GM10847 (cell line): ENCODE measurements around the gene HIC1.
A peak's percentile ranks its signal among the peaks of the same experiment; 100 is the strongest.

Experiments used
- POLR2A ChIP-seq: IDR thresholded peaks from 2 replicates; pipeline ENCODE4 v1.6.1; 2011; ENCODE audit not compliant: insufficient read length; ENCODE audit errors: extremely low read depth

HIC1 gene

DNA sequence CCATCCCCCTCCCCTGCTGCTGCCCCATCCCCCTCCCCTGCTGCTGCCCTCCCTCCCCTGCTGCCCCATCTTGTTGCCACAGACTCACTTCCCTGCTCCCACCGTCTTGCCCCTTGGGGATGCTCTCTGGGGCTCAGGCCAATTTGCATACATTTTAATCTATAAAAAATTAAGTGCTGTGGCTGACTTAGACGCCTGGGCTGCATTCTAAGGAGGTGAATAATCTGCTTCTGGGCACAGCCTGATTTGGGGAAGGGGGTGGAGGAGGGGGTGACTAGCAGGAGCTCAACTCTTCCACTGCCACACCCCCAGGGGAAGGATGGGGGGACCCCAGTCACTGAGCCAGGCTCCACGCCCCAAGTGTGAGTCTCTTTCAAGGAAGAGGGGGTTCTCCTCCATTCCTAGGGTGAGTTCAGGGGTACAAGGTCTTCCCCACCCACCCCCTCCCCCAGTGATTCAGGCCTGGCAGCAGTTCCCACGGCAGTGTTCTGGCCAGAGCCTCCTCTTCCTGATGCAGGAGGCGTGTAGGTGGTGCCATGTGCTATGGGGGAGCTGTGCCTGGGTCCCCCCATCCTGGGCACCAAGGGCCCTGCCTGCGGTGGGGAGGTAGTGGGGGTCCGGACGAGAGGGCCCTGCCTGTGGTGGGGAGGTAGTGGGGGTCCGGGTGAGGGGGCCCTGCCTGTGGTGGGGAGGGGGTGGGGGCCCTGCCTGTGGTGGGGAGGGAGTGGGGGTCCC lies 19.9 kb upstream of the HIC1 start:
- TF ChIP-seq POLR2A = no peak

DNA sequence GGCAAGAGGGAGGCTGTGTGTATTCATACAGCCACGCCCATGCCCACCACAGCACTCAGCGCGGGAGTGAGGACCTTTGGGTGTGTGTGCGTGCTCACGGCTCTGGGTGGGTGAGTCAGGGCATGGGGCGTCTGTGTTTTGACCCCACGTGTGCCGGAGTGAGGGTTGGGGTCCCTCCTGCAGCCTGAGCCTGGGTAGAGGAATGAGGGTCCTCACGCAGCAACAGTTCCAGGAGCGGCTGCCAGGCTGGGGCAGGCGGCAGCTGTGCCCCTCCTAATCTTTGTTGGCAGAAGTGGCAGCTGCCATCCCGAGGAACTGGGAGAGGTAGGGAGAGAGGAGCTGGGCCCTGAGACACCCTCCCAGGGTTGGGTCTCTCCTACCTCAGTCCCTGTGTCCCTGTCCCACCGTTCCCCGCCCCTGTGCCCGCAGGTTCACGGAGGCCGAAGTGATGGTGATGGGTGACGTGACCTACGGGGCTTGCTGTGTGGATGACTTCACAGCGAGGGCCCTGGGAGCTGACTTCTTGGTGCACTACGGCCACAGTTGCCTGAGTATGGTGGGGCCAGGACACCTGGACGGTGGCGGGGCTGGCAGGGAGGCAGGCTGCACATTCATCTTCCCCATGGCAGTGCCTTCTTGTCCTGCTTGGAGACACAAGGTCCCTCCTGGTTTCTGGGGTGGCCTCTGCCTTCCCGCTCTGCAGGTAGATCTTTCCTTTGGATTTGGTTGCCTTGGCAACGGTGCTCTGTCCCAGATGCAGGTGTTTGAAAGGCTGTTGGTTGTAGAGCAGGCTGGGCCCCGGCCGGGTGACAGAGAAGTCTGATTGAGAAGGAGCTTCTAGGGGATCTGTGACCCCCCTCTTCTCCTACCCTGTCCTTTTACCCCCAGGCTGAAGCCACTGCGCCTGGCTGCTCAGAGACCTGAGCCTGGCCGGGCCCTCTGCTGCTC lies 19.1 kb upstream of the HIC1 start:
- TF ChIP-seq POLR2A = no peak

DNA sequence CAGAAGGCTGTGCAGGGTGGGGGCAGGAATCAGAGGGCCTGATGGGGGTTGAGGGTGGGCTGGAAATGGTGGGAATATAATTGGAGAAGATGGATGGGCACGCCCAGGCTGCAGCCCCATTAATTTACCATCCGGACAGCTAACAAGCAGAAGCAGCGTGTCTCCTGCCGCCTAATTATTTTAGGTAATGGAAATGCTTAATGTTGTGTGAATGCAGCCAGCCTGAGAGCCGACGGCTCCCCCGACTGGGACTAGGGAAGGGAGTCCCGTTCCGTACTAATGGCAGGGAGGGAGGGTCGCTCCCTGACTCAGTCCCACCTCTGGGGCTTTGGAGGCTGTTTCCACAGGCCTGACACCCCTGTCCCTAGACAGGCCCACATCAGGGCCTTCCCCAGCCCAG lies 17.7 kb upstream of the HIC1 start:
- no peak for TF ChIP-seq POLR2A

DNA sequence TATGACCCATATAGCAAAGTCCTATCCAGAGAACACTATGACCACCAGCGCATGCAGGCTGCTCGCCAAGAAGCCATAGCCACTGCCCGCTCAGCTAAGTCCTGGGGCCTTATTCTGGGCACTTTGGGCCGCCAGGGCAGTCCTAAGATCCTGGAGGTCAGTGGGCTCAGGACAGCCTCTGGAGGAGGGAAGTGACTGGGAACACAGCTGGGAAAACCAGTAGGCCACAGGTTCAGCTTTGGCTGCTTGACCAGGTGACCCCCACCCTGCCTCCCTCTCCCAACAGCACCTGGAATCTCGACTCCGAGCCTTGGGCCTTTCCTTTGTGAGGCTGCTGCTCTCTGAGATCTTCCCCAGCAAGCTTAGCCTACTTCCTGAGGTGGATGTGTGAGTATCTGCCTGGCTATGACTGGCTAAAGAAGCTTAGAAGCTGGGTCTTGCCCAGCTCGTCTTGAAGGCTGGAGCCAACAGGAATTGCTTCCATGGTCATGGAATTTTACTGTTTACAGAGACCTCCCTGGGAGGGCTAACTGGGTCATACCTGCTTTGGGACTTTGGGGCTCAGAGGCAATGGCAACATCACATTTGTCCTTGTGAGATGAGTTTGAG lies 14.6 kb upstream of the HIC1 start:
- TF ChIP-seq POLR2A = no peak

DNA sequence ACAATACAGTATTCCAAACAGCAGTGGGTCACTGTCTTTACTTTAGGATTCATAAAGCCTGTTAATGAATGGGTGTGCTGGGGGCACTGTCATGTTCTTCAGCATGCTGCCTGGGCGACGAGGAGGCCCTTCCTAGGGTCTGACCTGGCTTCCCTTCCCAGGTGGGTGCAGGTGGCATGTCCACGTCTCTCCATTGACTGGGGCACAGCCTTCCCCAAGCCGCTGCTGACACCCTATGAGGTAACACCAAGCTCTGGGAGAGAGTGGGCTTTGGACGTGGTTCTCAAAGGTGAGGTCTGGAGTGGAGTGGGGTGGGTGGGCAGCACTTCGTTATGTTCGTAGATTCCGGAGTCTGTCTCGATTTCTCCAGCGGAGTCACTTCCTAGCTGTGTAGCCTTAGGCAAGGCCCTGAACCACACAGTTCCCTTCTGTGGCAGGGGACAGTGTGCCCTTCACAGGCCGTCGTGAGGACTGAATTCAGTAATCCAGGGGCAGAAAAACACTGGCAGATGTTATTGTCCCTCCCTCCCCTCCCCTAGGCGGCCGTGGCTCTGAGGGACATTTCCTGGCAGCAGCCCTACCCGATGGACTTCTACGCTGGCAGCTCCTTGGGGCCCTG lies 13.9 kb upstream of the HIC1 start:
- no peak for TF ChIP-seq POLR2A

DNA sequence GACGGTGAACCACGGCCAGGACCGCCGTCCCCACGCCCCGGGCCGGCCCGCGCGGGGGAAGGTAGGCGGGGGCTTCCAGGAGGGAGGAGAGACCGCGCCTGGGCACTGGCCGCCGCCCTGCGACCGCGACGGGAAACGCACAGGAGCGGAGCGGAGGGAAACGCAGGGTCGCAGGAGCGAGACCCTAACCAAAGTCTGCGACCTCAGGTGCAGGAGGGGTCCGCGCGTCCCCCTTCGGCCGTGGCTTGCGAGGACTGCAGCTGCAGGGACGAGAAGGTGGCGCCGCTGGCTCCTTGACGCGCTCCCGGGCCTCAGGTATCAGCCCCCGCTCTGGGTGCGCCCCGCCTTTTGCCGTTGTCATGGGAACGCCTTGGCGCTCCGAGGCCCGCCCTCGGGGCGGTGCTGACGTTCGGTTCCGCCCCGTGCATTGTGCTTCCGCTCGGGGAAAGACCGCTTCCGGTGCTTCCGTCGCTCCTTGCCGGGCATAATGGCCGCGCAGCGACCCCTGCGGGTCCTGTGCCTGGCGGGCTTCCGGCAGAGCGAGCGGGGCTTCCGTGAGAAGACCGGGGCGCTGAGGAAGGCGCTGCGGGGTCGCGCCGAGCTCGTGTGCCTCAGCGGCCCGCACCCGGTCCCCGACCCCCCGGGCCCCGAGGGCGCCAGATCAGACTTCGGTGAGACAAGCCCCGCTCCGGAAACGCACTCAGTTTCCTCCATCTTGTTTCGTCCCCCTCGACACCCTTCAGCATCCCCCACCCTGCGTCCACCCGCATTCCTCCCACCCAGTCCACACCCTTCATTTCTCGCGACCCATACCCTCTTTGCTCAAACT lies 13.1 kb upstream of the HIC1 start, which contains the start of gene OVCA2:
OVCA2 (plus strand) TSS at position 462 of the 829 bp plus-strand sequence; CDS start at position 488, 26 bp downstream.
- TF ChIP-seq POLR2A = peak; percentile 79

DNA sequence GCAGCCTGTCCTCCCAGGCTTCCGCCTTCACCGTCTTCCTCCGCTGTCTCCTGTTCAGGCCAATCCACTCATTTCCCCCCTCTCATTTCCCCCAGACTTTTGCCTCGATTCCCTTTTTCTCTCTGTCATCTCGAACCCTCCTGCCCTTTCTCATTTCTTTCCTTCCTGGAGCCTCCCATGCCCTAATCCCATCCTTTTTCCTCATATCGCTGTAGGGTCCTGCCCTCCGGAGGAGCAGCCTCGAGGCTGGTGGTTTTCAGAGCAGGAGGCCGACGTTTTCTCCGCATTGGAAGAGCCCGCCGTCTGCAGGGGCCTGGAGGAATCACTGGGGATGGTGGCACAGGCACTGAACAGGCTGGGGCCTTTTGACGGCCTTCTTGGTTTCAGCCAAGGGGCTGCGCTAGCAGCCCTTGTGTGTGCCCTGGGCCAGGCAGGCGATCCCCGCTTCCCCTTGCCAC lies 12.5 kb upstream of the HIC1 start:
- TF ChIP-seq POLR2A = no peak

DNA sequence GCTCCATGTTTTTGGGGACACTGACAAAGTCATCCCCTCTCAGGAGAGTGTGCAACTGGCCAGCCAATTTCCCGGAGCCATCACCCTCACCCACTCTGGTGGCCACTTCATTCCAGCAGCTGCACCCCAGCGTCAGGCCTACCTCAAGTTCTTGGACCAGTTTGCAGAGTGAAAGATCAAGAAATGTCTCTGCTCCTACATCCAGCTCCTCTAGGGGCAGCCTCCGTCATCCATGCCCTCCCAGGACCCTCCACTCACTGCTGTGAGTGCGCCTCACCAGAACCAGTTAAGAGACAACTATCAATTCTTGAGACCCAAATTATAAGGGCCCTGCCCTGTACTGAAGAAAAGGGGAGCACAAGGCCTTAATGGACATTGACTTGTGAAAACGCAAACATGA lies 12.0 kb upstream of the HIC1 start:
- no peak for TF ChIP-seq POLR2A

DNA sequence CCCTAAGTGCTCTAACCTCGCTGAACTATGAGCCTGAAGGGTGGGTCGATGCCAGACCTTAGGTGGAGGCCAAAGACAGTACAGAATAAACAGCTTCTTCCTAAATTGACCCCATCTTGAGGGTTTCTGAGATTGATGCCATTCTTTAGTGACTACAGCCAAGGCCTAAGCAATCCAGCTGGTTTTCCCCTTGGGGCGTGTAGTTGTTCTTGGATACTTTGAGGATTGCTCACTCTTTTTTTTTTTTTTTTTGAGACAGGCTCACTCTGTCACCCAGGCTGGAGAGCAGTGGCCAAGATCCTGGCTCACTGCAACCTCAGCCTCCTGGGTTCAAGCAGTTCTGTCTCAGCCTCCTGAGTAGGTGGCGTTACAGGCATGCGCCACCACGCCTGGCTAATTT lies 11.1 kb upstream of the HIC1 start:
- TF ChIP-seq POLR2A = no peak

DNA sequence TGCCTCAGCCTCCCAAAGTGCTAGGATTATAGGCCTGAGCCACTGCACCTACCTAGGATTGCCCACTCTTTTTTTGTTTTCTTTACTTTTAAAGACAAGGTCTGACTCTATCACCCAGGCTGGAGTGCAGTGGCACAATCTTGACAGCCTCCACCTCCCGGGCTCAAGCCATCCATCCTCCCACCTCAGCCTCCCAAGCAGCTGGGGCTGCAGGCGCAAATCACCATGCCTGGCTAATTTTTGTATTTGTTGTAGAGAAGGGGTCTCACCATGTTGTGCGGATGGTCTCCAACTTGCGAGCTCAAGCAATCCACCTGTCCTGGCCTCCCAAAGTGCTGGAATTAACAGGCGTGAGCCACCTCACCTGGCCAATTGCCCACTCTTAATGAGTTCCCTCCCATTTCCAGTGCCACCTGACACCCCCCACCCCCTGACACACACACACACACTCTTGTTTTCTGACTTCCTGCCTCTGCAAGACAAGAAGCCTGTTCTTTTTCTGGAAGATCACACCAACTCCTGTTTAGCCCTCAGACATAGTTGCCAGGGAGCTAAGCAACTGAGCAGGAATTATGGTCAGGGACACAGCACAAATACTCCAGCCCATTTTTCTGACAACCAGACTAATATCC lies 10.5 kb upstream of the HIC1 start:
- TF ChIP-seq POLR2A = no peak

DNA sequence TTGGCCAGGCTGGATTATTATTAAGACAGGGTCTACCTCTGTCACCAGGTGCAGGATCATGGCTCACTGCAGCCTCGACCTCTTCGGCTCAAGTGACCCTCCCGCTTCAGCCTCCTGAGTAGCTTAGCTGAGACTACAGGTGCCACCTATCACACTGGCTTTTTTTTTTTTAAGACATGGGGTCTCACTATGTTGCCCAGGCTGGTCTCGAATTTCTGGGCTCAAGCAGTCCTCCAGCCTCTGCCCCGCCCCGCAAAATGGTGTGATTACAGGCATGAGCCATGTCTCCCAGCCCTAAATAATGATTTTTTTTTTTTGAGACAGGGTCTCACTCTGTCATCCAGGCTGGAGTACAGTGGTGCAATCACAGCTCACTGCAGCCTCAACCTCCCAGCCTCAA lies 7.3 kb upstream of the HIC1 start:
- TF ChIP-seq POLR2A = no peak

DNA sequence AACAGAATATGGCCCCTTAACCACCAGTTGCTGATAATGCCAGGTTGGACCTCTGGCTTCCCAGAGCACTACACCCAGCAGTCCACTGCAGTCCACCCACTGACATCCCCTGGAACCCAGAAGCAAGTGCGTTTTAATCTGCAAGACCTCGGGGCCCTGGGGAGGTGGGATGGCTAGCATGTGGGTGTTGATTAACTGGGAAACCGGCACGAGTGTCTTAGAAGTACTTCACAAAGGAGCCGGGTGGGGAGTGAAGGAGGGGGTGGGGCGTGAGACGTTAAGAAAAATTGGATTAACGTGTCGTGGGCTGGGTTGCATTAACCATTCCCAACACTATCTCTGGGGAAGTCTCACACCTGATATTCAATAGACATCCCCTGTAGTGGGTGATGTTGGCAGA lies 6.1 kb upstream of the HIC1 start:
- no peak for TF ChIP-seq POLR2A

DNA sequence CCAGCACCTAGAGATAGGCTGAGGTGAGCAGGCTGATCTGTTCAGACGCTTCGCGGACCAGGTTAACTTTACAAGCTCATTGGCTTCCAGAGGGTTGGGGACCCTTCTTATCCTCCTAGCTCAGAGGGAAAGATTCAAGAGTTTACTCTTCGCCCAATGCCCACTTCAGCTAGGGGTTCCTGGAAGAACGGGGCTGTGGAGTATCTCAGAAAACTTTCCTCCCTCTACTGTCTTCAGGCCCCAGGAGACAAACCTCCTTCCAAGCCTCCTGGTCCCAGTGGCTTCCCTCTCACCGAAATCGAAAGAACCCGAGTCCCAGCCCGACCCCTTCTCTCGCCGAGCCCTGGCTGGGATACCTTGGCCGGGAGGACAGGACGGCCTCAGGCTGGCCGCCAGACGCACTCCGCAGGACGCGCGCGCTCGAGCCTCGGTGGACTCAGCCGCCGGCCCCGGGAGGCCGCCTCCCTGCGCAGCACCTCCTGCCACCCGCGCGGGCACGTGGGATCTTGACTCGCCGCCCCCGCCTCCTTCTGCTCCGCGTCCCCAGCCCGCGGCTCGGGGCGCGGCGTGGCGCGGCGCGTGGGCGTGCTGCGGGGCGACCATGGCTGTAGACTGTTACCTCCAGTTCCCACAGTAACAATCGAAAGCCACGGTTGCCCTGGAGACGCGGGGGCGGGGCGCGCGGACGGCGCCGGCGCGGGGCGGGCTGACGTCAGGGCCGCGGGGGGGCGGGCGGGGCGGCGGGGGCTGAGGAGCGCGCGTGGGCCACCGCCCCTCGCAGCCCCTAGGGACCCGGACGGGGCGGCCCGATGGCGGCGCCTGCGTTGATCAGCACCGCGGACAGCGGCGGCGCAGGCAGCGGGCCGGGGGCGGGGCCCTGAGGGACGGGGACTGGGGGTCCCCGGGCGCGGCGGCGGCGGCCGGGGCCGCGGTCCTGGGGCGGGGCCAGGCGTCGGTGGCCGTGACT lies 5.3 kb upstream of the HIC1 start:
- no peak for TF ChIP-seq POLR2A
